Neural cell (in vitro differentiated cells): ENCODE data around the gene IRF1. TPM values are rescaled to one million over a fixed set of nuclear protein-coding genes. Genes with fewer than 3 reads are reported as not detected.

Experiments
- H2AFZ ChIP-seq: fragments of 200-600, 300-800 bp; sonication (generic), shearing (Covaris generic); 2 replicates; pipeline ENCODE4 v1.6.0; 2014; ENCODE audit warnings: low read depth, mild to moderate bottlenecking, antibody characterized with exemption, low read length, moderate library complexity
- H3F3A ChIP-seq: fragments of 200-600 bp; shearing (Covaris generic); 2 replicates; pipeline ENCODE4 v1.6.1; 2016; ENCODE audit warnings: mild to moderate bottlenecking, moderate library complexity, mixed read lengths, antibody characterized with exemption, low read length; ENCODE audit not compliant: insufficient read depth, poor library complexity, severe bottlenecking
- H3K27ac ChIP-seq: fragments of 200-600, 300-800 bp; sonication (generic), shearing (Covaris generic); 2 replicates; pipeline ENCODE4 v1.5.1; 2014; ENCODE audit warnings: mild to moderate bottlenecking, low read length, moderate library complexity
- H3K27me3 ChIP-seq: fragments of 300-800, 200-600 bp; sonication (generic), shearing (Covaris generic); 2 replicates; pipeline ENCODE4 v1.6.0; 2014; ENCODE audit warnings: mild to moderate bottlenecking, low read depth, low read length, moderate library complexity; ENCODE audit not compliant: insufficient read depth
- H3K36me3 ChIP-seq: fragments of 300-800, 200-600 bp; sonication (generic), shearing (Covaris generic); 2 replicates; pipeline ENCODE4 v1.5.1; 2014; ENCODE audit warnings: mild to moderate bottlenecking, antibody characterized with exemption, low read length, moderate library complexity; ENCODE audit not compliant: insufficient read depth
- H3K4me2 ChIP-seq: fragments of 300-800, 200-600 bp; sonication (generic), shearing (Covaris generic); 2 replicates; pipeline ENCODE4 v1.6.0; 2014; ENCODE audit warnings: mild to moderate bottlenecking, low read length
- H3K4me3 ChIP-seq: fragments of 300-800, 200-600 bp; sonication (generic), shearing (Covaris generic); 2 replicates; pipeline ENCODE4 v1.5.1; 2014; ENCODE audit warnings: mild to moderate bottlenecking, low read length, moderate library complexity
- H3K79me2 ChIP-seq: fragments of 200-600 bp; shearing (Covaris generic); replicated peaks from 2 replicates; pipeline ENCODE4 v1.6.0; 2014; ENCODE audit warnings: mild to moderate bottlenecking, low read length, moderate library complexity; ENCODE audit not compliant: insufficient read depth
- H3K9ac ChIP-seq: fragments of 300-800, 200-600 bp; sonication (generic), shearing (Covaris generic); 2 replicates; pipeline ENCODE4 v1.6.1; 2016; ENCODE audit warnings: mild to moderate bottlenecking, low read length, mixed read lengths
- H3K9me2 ChIP-seq: fragments of 200-600 bp; shearing (Covaris generic); 2 replicates; pipeline ENCODE4 v1.6.1; 2016; ENCODE audit warnings: mild to moderate bottlenecking, low read length, mixed read lengths; ENCODE audit not compliant: insufficient read depth
- H3K9me3 ChIP-seq: fragments of 200-600, 300-800 bp; sonication (generic), shearing (Covaris generic); 2 replicates; pipeline ENCODE4 v1.6.1; 2016; ENCODE audit warnings: mild to moderate bottlenecking, mixed run types, low read length, moderate library complexity, mixed read lengths
- H4K20me1 ChIP-seq: fragments of 200-600 bp; shearing (Covaris generic); 2 replicates; pipeline ENCODE4 v1.6.1; 2016; ENCODE audit warnings: mild to moderate bottlenecking, mixed run types; ENCODE audit not compliant: insufficient read depth
- EP300 ChIP-seq: fragments of 450-650 bp; conservative IDR thresholded peaks from 2 replicates; pipeline ENCODE4 v1.6.1; 2014; ENCODE audit warnings: antibody characterized with exemption, mild to moderate bottlenecking, moderate library complexity; ENCODE audit not compliant: poor library complexity, severe bottlenecking
- EZH2 ChIP-seq: fragments of 200-600, 300-800 bp; shearing (Covaris generic), sonication (generic); IDR thresholded peaks from 2 replicates; pipeline ENCODE4 v1.6.1; 2014; ENCODE audit warnings: antibody characterized with exemption, low read length, borderline replicate concordance, mild to moderate bottlenecking; ENCODE audit not compliant: insufficient read depth, poor library complexity, severe bottlenecking
- MXI1 ChIP-seq: fragments of 450-650 bp; conservative IDR thresholded peaks from 2 replicates; pipeline ENCODE4 v1.6.1; 2014; ENCODE audit warnings: antibody characterized with exemption, mild to moderate bottlenecking; ENCODE audit not compliant: poor library complexity, severe bottlenecking
- POLR2AphosphoS5 ChIP-seq: IDR thresholded peaks from 2 replicates; pipeline ENCODE4 v1.6.1; 2012
- RAD21 ChIP-seq: fragments of 450-650 bp; conservative IDR thresholded peaks from 2 replicates; pipeline ENCODE4 v1.6.1; 2014; ENCODE audit warnings: antibody characterized with exemption, mild to moderate bottlenecking, moderate library complexity
- SMC3 ChIP-seq: fragments of 450-650 bp; conservative IDR thresholded peaks from 2 replicates; pipeline ENCODE4 v1.6.1; 2014; ENCODE audit warnings: antibody characterized with exemption, mild to moderate bottlenecking, moderate library complexity; ENCODE audit not compliant: poor library complexity
- TAF1 ChIP-seq: IDR thresholded peaks from 2 replicates; pipeline ENCODE4 v1.6.1; 2012; ENCODE audit warnings: low read depth
- polyA plus RNA-seq: library from polyadenylated mRNA; depleted of rRNA; stranded (reverse); fragments of >200 nt; gene quantifications from 2 replicates; pipeline ENCODE4 v1.2.3, GENCODE V29; 2014
- TF ChIP-seq, protein P1 (sequence below): IDR thresholded peaks from 2 replicates; pipeline ENCODE4 v1.6.1; 2012; ENCODE audit warnings: borderline replicate concordance
- TF ChIP-seq, protein P2 (sequence below): fragments of 450-650 bp; IDR thresholded peaks from 2 replicates; pipeline ENCODE4 v1.5.1; 2014; ENCODE audit warnings: antibody characterized with exemption, mild to moderate bottlenecking, moderate library complexity; ENCODE audit not compliant: poor library complexity, severe bottlenecking

The IRF1 gene
- polyA plus RNA-seq, 1 donor from 2014 or later, result 0.67 TPM

DNA sequence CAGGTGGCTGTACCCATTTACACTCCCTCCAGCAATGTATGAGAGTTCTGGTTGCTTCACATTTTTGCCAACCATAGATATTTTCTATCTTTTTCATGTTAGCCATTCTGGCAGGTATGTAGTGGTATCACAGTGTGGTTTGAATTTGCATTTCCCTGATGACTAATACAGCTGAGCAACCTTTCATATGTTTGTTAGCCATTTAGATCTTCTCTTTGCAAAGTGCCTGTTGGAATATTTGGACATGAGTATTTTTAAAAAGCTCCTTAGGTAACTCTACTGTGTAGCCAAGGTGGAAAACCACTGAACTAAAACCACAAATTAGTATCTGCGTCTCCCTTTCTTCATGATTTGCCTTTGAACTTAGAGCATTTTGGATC lies 31.9 kb downstream of the IRF1 start:
- H3K27me3 ChIP-seq, result no peaks in the 10 kb centered on the region
- TF ChIP-seq, protein P1, sequence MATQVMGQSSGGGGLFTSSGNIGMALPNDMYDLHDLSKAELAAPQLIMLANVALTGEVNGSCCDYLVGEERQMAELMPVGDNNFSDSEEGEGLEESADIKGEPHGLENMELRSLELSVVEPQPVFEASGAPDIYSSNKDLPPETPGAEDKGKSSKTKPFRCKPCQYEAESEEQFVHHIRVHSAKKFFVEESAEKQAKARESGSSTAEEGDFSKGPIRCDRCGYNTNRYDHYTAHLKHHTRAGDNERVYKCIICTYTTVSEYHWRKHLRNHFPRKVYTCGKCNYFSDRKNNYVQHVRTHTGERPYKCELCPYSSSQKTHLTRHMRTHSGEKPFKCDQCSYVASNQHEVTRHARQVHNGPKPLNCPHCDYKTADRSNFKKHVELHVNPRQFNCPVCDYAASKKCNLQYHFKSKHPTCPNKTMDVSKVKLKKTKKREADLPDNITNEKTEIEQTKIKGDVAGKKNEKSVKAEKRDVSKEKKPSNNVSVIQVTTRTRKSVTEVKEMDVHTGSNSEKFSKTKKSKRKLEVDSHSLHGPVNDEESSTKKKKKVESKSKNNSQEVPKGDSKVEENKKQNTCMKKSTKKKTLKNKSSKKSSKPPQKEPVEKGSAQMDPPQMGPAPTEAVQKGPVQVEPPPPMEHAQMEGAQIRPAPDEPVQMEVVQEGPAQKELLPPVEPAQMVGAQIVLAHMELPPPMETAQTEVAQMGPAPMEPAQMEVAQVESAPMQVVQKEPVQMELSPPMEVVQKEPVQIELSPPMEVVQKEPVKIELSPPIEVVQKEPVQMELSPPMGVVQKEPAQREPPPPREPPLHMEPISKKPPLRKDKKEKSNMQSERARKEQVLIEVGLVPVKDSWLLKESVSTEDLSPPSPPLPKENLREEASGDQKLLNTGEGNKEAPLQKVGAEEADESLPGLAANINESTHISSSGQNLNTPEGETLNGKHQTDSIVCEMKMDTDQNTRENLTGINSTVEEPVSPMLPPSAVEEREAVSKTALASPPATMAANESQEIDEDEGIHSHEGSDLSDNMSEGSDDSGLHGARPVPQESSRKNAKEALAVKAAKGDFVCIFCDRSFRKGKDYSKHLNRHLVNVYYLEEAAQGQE, result no peak
- TF ChIP-seq MXI1 (no peak), POLR2AphosphoS5 (no peak), SMC3 (no peak), TAF1 (no peak), EP300 (no peak), RAD21 (no peak), EZH2 (no peak)
- TF ChIP-seq, protein P2, sequence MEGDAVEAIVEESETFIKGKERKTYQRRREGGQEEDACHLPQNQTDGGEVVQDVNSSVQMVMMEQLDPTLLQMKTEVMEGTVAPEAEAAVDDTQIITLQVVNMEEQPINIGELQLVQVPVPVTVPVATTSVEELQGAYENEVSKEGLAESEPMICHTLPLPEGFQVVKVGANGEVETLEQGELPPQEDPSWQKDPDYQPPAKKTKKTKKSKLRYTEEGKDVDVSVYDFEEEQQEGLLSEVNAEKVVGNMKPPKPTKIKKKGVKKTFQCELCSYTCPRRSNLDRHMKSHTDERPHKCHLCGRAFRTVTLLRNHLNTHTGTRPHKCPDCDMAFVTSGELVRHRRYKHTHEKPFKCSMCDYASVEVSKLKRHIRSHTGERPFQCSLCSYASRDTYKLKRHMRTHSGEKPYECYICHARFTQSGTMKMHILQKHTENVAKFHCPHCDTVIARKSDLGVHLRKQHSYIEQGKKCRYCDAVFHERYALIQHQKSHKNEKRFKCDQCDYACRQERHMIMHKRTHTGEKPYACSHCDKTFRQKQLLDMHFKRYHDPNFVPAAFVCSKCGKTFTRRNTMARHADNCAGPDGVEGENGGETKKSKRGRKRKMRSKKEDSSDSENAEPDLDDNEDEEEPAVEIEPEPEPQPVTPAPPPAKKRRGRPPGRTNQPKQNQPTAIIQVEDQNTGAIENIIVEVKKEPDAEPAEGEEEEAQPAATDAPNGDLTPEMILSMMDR, result no peak
- no peaks in the 10 kb centered on the region for H3K79me2 ChIP-seq
- no peaks in the 10 kb centered on the region for H4K20me1 ChIP-seq
- no peaks in the 10 kb centered on the region for H3F3A ChIP-seq
- no peak overlapping the region for H2AFZ ChIP-seq
- H3K36me3 ChIP-seq, result no peaks in the 10 kb centered on the region
- H3K4me2 ChIP-seq, result no peak overlapping the region
- H3K9ac ChIP-seq, result no peak overlapping the region
- H3K4me3 ChIP-seq, result no peak overlapping the region
- no peaks in the 10 kb centered on the region for H3K9me2 ChIP-seq
- H3K9me3 ChIP-seq, result no peaks in the 10 kb centered on the region
- H3K27ac ChIP-seq, result no peak overlapping the region

DNA sequence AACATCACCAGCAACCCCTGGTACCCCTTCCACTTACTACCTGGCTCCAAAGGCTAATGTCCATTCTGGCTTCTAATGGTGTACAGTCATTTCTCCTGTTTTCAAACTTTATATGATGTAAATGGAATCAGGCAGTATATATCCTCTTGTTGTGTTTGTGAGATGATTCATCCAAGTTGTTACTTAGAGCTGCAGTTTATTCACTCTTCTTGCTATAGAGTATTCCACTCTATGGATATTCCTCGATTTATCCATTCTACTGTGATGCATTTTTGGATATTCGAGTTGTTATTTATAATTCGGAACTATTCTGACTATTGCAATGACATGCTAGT lies 32.4 kb downstream of the IRF1 start:
- no peak overlapping the region for H2AFZ ChIP-seq
- H3K27me3 ChIP-seq, result no peaks in the 10 kb centered on the region
- H3K36me3 ChIP-seq, result no peaks in the 10 kb centered on the region
- no peak overlapping the region for H3K4me2 ChIP-seq
- no peaks in the 10 kb centered on the region for H3K9me3 ChIP-seq
- no peaks in the 10 kb centered on the region for H3F3A ChIP-seq
- no peaks in the 10 kb centered on the region for H4K20me1 ChIP-seq
- H3K27ac ChIP-seq, result no peak overlapping the region
- no peak overlapping the region for H3K4me3 ChIP-seq
- TF ChIP-seq, protein P2, result no peak
- TF ChIP-seq MXI1 (no peak), EP300 (no peak), EZH2 (no peak), RAD21 (no peak), POLR2AphosphoS5 (no peak), SMC3 (no peak), TAF1 (no peak)
- TF ChIP-seq, protein P1, result no peak
- H3K9ac ChIP-seq, result no peak overlapping the region
- H3K9me2 ChIP-seq, result no peaks in the 10 kb centered on the region
- no peaks in the 10 kb centered on the region for H3K79me2 ChIP-seq
